SIG-M5 treated with dmso at 0.1 percent for 504 hours (cell line): ENCODE data around the gene IGSF6.
A peak's percentile ranks its signal among the peaks of the same experiment; 100 is the strongest.
"Not testable (repeated sequence)": the region's sequence is repeated elsewhere in the genome, so short reads cannot be mapped to it uniquely, and the experiment has no call there.

Experiments
- DNase-seq: peaks from one replicate; lab custom pipeline; 2025; ENCODE audit not compliant: unreplicated experiment; lab: John Stamatoyannopoulos, UW

IGSF6 gene

DNA sequence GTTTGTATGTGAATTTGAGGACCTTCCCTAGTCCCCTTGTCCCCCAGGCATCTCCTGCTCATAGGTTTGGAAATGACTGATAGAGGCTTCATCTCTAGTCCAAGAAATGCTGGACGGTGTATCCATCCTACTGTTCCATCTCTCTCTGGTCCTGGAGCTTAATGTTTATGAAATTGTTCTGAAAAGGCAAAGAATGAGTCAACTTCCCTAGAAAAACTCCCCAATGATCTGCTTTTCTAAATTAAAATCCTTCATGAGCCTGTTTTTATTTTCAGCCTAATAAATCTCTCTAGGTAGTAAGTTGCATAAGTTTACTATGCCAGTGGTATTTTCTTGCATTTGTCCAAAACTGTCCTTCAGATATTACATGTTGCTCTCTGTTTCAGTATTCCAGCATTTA lies 2.1 kb upstream of the IGSF6 start:
- no peak for DNase-seq

DNA sequence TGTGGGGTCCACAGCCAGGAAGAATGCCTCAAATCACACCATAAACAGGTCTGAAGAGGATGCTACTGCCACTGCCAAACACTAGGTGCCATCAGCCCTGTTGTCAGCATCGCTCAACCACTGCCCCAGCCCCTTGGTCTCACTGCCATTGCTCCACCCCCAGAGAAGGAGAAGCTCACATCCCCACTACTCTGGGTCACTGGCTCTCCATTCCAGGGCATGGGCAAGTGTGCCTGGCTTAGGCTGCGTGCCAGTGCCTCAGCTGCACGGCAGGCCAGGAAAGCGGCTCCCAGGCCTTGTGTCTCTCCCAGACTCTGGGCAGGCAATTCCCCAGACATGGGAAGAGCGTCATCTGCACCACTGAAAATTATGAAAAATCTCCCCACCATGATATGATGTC lies 1.2 kb upstream of the IGSF6 start:
- DNase-seq: no peak

DNA sequence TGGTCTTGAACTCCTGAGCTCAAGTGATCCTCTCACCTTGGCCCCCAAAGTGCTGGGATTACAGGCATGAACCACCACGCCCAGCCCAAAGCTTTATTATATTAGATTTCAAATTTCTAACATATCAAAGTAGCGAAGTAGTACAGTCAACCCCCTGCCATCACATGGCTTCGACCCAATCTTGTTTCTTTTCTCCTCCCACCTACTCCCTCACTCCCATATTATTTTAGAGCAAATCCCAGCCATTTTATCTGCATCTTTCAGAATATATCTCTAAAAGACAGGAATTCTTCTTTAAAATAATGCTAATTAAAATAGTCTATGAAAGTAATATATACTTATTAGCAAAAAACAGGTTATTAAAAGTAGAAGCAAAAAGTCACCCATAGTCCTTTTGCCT lies 893 bp downstream of the IGSF6 start:
- no peak for DNase-seq

DNA sequence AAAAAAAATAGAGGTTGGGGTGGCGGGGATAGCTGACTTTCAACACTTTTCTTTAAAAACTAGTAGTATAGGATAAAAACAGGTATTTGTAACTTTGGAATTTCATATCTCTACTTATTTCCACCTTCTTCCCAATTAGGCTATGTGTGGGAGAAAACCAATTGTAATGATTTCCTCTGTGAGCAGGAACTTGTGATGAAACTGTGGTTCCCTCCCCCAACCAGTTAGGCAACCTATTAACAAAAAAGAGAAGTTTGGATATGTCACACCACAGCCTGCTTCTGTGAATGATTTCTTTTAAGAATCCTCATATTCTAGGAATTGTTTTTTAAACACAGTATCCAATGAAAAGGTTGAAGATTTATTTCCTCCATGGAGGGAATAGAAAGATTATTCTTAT lies 1.9 kb downstream of the IGSF6 start:
- DNase-seq: peak; percentile 82

DNA sequence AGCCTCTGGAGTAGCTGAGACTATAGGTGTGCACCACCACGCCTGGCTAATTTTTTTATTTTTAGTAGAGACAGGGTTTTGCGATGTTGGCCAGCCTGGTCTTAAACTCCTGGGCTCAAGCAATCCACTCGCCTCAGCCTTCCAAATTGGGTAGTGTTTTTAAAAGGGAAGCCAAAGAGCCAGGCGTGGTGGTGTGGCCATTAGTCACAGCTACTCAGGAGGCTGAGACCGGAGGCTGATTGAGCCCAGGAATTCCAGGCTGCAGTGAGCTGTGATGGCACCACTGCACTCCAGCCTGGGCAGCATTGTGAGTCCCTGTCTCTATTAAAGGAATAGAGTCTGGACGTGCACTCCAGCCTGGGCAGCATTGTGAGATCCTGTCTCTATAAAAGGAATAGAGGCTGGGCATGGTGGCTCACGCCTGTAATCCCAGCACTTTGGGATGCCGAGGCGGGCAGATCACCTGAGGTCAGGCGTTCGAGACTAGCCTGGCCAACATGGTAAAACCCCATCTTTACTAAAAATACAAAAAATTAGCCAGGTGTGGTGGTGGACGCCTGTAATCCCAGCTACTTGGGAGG lies 2.5 kb downstream of the IGSF6 start:
- not testable (repeated sequence) for DNase-seq

DNA sequence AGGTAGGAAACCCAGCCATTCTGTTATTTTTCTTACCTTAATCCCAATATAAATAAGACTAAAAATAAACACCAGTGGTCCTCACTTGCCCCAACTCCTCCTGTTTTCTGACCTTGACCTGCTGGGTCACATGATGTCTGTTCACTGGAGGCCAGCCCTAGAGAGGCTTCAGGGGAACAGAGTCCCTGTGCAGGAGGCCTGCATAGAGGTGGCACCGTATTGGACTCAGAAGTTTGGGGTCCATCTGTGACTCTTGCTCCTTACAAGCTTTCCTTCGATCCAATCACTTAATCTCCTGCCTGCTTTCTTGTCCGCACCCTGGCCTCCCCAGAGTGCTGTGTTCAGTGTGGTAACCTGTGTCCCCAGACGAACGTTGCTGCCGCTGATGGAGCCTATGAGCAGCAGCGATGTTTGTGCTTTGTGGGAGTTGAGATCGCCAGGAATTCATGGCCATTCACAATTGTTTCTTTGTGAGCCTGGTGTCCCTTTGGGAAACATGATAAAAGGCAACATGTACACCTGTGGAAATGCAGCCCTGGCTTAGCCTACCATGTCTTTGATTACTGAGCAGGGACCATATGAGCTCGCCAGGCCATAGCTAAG lies 4.7 kb downstream of the IGSF6 start:
- no peak for DNase-seq

DNA sequence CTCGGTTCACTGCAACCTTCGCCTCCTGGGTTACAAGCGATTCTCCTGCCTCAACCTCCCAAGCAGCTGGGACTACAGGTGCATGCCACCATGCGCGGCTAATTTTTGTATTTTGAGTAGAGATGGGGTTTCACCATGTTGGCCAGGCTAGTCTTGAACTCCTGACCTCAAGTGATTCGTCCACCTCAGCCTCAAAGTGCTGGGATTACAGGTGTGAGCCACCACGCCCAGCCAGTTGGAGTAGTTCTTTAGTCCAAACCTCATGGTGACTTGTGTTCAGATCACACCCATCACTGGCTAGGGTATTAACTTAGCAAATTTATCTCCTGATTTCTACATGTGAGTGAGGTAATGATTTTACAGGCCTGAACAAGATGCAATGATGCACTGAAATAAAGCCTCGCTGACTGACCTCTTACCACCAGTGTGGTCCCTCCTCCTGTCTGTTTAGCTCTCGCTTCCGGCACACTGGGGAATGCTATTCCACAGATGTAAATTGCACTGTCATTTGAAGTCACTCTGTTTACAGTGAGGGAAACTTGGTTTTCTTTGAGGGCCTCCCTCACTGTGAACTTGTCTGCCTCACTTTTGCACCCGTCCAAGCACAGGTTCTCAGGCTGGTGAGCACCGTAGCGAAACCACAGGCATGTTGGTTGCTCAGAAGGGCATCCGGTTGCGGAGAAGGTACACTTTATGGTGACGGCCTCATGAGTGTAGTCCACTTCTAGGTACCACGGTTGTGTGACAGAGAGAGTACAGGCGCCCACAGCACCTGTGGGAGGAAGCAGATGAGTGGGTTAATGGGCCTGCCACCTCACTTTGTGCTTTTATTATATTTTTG lies 5.5 kb downstream of the IGSF6 start:
- DNase-seq: no peak

DNA sequence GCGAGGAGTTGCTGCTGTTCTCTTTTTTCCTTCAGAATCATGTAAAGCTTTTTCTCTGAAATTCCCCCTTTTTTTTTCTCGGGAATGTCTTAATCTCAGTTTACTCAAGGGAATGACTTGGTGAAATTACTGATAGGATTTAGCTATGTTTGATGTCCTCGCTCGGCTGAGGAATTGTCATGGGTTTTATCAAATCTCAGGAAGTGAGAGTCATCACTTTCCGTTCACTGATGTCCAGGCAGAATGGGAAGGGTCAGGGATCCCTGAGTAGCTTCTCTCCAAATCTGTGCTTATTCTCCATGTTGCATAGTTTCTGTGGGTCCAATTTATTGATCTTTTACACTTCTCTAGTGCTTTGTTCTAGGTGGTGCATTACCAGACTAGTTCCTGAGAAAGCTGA lies 6.3 kb downstream of the IGSF6 start:
- DNase-seq: no peak

DNA sequence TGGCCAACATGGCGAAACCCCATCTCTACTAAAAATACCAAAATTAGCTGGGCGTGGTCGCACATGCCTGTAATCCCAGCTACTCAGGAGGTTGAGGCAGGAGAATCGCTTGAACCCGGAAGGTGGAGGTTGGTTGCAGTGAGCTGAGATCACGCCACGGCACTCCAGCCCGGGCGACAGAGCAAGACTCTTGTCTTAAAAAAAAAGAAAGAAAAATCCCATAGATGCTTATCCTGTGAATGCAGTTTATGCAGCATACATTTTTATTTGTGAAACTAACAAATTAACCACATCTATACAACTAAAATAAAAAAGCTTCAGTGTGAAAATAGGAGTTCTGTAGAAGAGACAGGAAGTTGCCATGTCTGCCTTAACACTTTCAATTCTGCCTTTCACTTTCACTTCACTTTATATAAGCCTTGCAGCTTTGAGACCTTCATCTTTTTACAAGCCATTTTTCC lies 7.1 kb downstream of the IGSF6 start:
- peak; percentile 86 for DNase-seq

DNA sequence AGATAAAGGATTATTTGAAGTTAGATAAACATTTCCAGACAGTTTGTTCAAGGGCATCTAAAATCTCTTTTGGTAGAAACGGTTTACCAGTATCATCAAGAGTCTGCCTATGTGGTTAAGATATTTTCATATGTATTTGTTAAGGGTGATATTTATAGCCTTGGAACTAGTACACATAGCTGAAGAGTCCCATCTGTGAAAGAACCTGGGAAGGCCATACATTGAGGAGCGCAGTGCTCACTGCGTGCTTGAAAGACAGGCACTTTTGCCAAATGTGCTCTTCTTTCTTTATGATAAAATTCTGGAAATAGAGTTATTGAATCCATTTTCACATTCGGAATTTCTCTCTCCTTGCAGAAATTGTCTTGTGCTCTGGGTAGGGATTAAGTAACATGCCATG lies 7.7 kb downstream of the IGSF6 start:
- DNase-seq: no peak

DNA sequence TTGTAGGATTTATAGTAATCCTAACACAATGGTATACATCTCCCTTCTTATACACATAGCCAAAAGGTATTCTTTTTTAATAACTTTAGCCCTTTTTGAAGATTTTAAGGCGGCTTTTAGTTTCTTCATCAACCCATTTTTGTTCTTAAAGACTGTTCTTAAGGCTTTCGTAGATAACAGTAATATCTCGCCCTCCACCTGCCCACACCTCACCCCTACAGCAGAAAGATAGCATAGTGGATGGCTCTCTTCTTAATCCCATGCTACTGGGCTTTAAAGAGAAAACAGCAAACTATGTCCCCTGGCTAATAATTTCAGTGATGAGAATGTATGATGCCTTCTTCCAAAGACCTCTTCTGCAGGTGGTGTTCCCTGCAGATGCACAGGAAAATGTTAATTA lies 8.6 kb downstream of the IGSF6 start:
- no peak for DNase-seq

DNA sequence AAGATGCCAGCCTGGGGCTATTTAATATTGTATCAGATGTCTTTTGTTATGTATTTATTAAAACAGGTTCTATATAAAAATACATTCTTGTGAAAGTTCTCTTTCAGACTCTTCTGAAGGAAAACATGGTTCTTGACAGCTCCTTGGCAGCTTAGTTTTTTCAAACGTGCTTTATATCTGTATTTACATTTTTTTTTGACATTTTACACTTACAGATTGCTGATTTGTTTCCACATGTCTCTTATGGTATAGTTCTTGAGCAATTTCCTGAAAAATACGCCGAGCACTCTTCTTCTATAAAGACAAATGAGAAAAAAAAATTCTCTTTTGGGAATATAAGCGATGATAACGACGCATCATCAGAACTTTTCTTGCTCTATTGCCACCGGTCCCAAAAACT lies 9.5 kb downstream of the IGSF6 start:
- DNase-seq: peak; percentile 25

DNA sequence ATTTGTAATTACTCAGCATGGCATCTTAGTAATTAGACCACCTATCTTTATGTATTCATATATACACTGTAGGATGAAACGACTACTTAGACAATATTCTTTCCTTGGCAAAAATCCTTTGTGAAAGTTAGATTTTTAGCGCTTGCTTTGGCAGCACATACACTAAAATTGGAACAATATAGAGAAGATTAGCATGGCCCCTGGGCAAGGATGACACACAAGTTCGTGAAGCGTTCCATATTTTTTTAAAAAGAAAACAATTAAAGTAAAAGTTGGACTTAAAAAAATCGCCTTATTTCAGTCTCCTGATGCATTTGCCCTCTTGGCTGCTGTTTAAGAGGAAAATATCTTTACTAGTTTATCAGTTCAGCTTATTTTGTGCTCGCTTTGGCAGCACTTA lies 10.5 kb downstream of the IGSF6 start:
- DNase-seq: no peak

DNA sequence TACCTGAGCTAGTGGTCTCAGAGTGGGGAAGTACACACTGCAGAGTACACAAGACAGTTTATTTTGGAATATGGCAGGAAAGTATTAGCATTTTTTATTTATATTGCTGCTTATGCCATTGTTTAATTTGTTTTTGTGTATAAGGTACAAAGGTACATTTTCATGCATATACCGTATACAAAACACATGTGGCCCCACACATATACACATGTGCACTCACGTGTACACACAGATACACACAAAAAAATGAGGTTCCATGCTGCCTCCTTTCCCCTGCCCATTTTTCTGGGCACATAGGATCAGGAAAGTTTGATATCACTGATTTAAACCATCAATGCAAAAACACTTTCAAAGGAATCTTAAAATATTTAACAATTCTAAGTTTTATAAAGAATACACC lies 12.9 kb downstream of the IGSF6 start:
- no peak for DNase-seq

DNA sequence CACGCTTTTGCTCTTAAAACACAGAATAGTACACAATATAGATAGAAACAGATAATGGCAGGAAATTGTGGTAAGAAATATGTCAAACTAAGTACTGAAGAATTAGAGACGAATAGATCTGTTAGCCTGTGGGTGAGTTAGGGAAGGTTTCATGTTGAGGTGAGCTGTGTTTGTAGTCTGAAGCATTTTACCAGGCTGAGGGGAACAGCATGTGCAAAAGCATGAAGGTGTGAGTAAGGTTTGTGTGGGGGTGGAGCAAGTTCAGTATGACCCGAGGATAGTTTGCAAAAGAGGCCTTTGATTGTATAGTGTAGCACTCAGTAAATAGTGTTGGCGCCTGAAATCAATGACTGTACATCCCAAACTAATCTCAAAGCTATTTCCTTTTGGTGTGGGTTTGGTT lies 13.8 kb downstream of the IGSF6 start:
- DNase-seq: no peak

DNA sequence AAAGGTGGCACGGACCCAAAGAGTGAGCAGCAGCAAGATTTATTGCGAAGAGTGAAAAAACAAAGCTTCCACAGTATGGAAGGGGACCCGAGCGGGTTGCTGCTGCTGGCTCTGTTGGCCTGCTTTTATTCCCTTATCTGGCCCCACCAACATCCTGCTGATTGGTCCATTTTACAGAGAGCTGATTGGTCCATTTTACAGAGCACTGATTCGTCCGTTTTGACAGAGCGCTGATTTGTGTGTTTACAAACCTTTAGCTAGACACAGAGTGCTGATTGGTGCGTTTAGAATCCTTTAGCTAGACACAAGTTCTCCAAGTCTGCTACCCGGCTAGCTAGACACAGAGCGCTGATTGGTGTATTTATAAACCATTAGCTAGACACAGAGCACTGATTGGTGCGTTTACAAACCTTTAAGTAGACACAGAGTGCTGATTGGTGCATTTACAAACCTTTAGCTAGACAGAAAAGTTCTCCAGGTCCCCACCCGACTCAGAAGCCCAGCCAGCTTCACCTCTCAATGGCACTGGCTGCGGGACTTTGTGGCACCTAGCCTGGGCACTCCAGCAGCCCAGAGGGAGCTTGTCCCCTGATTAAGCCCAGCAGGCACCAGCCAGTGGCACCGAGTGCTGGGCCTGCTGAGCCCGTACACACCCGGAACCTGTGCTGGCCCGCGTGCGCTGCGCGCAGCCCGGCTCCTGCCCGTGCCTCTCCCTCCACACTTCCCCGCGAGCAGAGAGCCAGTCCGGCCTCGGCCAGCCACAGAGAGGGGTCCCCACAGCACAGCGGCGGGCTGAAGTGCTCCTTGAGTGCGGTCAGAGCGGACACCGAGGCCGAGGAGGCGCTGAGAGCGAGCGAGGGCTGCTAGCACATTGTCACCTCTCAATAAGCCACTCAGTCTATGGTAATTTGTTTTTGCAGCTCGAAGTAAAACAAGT lies 15.1 kb downstream of the IGSF6 start:
- no peak for DNase-seq

DNA sequence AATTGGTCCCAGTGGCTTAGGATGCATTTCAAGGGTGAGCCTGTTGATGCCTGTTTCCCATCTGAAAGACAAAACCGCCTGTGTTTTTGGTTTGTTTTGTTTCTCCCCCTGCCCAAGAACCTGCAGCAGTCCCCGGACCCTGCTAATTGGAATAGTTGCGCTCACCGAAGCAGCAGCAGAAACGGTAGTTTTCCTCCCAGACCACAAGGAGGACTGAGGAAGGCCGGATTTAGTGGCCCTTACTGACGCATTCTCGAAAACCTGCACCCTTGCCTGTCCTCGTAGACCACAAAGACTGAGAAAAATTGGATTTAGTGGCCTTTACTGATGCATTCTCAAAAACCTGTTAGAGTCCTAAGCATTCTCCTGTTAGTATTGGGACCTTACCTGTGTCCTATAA lies 16.7 kb downstream of the IGSF6 start:
- DNase-seq: not testable (repeated sequence)

DNA sequence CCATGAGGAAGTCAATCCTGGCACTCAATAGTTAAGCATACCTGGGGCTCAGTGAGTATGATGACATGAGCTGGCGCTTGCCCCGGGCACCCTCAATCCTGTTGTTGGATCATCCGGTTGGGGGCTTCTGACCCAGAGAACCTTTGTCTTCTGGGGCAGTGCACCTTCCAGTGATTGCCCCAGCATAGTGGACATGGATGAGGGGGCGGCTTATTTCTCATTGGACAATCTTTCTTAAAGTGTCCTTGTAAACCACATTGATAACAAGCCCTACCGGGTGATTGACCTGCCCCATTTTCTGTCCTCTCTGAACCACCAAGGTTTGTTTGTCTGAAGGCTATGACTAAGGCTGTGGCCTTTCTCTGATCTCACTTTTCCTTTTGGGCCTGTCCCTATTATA lies 18.2 kb downstream of the IGSF6 start:
- no peak for DNase-seq

DNA sequence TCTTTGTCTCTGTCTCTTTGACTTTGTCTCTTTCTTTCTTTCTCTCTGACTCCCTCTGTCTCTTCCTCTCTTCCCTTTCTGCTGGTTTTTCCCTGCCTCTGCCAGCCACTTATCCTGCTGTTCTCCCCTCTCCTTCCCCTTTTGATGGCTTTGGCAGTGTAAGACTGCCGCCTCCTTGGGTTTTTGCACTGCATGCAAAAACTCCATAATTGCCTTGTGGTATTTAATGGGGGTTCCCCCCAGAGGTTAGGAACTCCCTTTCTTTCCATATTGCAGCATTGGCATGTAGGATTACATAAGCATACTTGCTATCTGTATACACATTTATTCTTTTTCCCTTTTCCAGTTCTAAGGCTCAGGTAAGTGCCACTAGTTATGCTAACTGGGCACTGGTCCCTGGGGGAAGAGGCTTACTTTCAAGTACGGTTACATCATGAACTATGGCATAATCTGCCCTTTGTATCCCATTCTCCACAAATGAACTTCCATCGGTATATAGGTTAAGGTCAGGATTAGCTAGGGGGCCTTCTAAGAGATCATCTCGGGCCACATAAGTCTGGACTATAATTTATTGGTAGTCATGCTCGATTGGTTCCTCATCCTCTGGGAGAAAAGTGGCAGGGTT lies 20.3 kb downstream of the IGSF6 start:
- not testable (repeated sequence) for DNase-seq

DNA sequence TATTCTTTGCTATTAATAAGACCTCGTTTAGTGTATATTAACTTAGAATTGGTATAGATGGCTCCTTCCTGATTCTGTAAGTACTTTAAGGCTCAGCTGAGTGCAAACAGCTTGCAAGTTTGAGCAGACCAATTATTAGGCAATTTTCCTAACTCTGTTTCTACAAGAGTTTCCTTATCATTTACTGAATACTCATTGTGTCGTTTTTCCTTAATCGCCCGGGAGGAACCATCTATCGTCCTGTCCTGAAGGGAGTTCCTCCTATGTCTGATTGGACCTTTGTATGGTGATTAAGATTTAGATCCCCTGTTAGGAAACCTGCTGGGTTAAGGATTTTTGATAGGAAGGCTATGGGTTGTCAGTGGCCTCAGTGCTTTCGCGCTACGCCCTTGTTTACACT lies 21.0 kb downstream of the IGSF6 start:
- not testable (repeated sequence) for DNase-seq

DNA sequence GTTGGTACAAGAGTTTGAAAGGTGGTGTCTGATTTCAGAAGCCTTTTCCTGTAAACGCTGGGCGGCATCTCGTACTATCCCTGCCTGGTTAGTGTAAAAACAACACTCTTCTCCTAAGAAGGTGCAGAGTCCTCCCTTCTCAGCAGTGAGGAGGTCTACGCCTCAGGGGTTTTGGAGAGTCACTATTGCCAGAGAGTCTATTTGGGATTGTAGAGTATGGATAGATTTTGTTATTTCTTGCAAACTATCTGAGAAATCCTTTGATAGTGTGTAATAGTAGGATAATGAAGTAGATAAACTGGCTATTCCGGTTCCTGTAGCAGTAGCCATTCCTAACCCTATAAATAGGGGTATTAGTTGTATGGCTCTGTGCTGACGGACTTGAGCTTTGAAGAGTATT lies 21.5 kb downstream of the IGSF6 start:
- not testable (repeated sequence) for DNase-seq
